K562 (cell line): Measurements from ENCODE around the gene SIGLEC14. TPM values are rescaled to one million over a fixed set of nuclear protein-coding genes. Genes with fewer than 3 reads are reported as not detected.

Experiments used
- CC2D1A ChIP-seq: fragments of 450-650 bp; IDR thresholded peaks from 2 replicates; pipeline ENCODE4 v1.6.1; 2017; ENCODE audit warnings: mild to moderate bottlenecking
- CHD2 ChIP-seq: IDR thresholded peaks from 2 replicates; pipeline ENCODE4 v1.6.1; 2011; ENCODE audit warnings: low read depth, low read length
- CREB3L1 ChIP-seq: fragments of 450-650 bp; IDR thresholded peaks from 2 replicates; pipeline ENCODE4 v1.6.1; 2014; ENCODE audit warnings: low read depth, mild to moderate bottlenecking, moderate library complexity, borderline replicate concordance
- GATAD2B ChIP-seq: fragments of 450-650 bp; IDR thresholded peaks from 2 replicates; pipeline ENCODE4 v1.6.1; 2017; ENCODE audit warnings: mild to moderate bottlenecking, borderline replicate concordance
- HINFP ChIP-seq: fragments of 450-650 bp; conservative IDR thresholded peaks from 2 replicates; pipeline ENCODE4 v1.6.1; 2016; ENCODE audit warnings: missing genetic modification characterization, low read depth, mild to moderate bottlenecking, control low read depth, missing compliant biosample characterization
- ID3 ChIP-seq, 2 experiments: fragments of 250-450 bp in 1 of 2; fragments of 450-650 bp in 1 of 2; sonication (Bioruptor Pico) in 1 of 2; IDR thresholded peaks; 2 replicates each; pipeline versions ENCODE4 v1.6.1 to v1.8.0; 2016 to 2021; ENCODE audit warnings: mild to moderate bottlenecking in 2 of 2, moderate library complexity in 2 of 2, missing compliant biosample characterization in 1 of 2, missing genetic modification characterization in 1 of 2
- MAZ ChIP-seq, 2 experiments: fragments of 450-650 bp in 1 of 2; sonication (generic) in 1 of 2; formaldehyde crosslinking; IDR thresholded peaks in 1 of 2; conservative IDR thresholded peaks in 1 of 2; 2 replicates each; pipeline versions ENCODE4 v1.4.0 to v1.5.0; 2020; ENCODE audit warnings: mild to moderate bottlenecking in 1 of 2, missing genetic modification reagents in 1 of 2
- MTA3 ChIP-seq: fragments of 450-650 bp; formaldehyde crosslinking; IDR thresholded peaks from 2 replicates; pipeline ENCODE4 v1.6.1; 2017; ENCODE audit warnings: mild to moderate bottlenecking, borderline replicate concordance
- NCOA1 ChIP-seq: fragments of 450-650 bp; IDR thresholded peaks from 2 replicates; pipeline ENCODE4 v1.6.1; 2016; ENCODE audit warnings: low read depth
- NFIC ChIP-seq: fragments of 450-650 bp; IDR thresholded peaks from 2 replicates; pipeline ENCODE4 v1.6.1; 2017; ENCODE audit warnings: mild to moderate bottlenecking, inconsistent platforms
- NFIX ChIP-seq: fragments of 250-450 bp; sonication (Bioruptor Pico); IDR thresholded peaks from 2 replicates; pipeline ENCODE4 v1.4.0; 2020; ENCODE audit warnings: low read depth, mild to moderate bottlenecking, moderate library complexity
- PCBP1 ChIP-seq: fragments of 200-400 bp; formaldehyde crosslinking; IDR thresholded peaks from 2 replicates; pipeline ENCODE4 v1.6.1; 2018; ENCODE audit warnings: mild to moderate bottlenecking, low read depth, low read length; ENCODE audit not compliant: poor library complexity, severe bottlenecking
- RBFOX2 ChIP-seq: fragments of 200-400 bp; formaldehyde crosslinking; IDR thresholded peaks from 2 replicates; pipeline ENCODE4 v1.6.1; 2017; ENCODE audit warnings: low read depth, mild to moderate bottlenecking, low read length, moderate library complexity
- SMAD4 ChIP-seq: fragments of 250-450 bp; sonication (Bioruptor Pico); conservative IDR thresholded peaks from 2 replicates; pipeline ENCODE4 v1.8.0; 2021; ENCODE audit warnings: inconsistent platforms, mild to moderate bottlenecking, moderate library complexity
- SREBF1 ChIP-seq: fragments of 150-350 bp; IDR thresholded peaks from 2 replicates; pipeline ENCODE4 v1.6.1; 2014; ENCODE audit warnings: antibody characterized with exemption, low read depth, low read length, borderline replicate concordance
- ZNF263 ChIP-seq: sonication (generic); formaldehyde crosslinking; IDR thresholded peaks from 2 replicates; pipeline ENCODE4 v1.8.0; 2022; ENCODE audit warnings: mild to moderate bottlenecking, missing genetic modification reagents, borderline replicate concordance
- ZNF699 ChIP-seq: fragments of 250-450 bp; sonication (Bioruptor Pico); IDR thresholded peaks from 2 replicates; pipeline ENCODE4 v1.8.0; 2021; ENCODE audit warnings: mild to moderate bottlenecking, moderate library complexity; ENCODE audit not compliant: insufficient replicate concordance
- polyA plus RNA-seq, 8 experiments: library from polyadenylated mRNA; depleted of rRNA in 4 of 8; stranded (reverse) in 5 of 8; unstranded in 3 of 8; fragments of >200 nt; fragmentation: Nextera tagmentation in 2 of 8; fragmentation: Illumina TruSeq in 1 of 8; extraction: Ambion mirVana in 2 of 8; extraction: Trizol in 1 of 8; gene quantifications; 2 replicates each; pipeline versions ENCODE4 v1.2.1 to v1.2.3, GENCODE V29; 2011 to 2014; ENCODE audit warnings: inconsistent platforms in 1 of 8, missing spikeins in 1 of 8
- total RNA-seq, 7 experiments: library from RNA; depleted of rRNA in 6 of 7; stranded (reverse); fragments of >200 nt in 6 of 7; fragmentation: Illumina TruSeq in 2 of 7; extraction: Trizol in 2 of 7; gene quantifications; 2 replicates each; pipeline versions ENCODE4 v1.2.1 to v1.2.3, GENCODE V29; 2011 to 2021; ENCODE audit warnings: low replicate concordance in 1 of 7
- TF ChIP-seq, protein P1 (sequence below): sonication (generic); formaldehyde crosslinking; IDR thresholded peaks from 2 replicates; pipeline ENCODE4 v1.8.0; 2022; ENCODE audit warnings: missing genetic modification reagents, mild to moderate bottlenecking, moderate library complexity, borderline replicate concordance
- TF ChIP-seq, protein P2 (sequence below): fragments of 450-650 bp; IDR thresholded peaks from 2 replicates; pipeline ENCODE4 v1.6.1; 2017; ENCODE audit warnings: antibody characterized with exemption

The SIGLEC14 gene
- total and polyA plus RNA-seq, 9 of the 15 experiments (the other 6 are each of a cell fraction or from before 2014, with no cell fraction given) = not detected

DNA sequence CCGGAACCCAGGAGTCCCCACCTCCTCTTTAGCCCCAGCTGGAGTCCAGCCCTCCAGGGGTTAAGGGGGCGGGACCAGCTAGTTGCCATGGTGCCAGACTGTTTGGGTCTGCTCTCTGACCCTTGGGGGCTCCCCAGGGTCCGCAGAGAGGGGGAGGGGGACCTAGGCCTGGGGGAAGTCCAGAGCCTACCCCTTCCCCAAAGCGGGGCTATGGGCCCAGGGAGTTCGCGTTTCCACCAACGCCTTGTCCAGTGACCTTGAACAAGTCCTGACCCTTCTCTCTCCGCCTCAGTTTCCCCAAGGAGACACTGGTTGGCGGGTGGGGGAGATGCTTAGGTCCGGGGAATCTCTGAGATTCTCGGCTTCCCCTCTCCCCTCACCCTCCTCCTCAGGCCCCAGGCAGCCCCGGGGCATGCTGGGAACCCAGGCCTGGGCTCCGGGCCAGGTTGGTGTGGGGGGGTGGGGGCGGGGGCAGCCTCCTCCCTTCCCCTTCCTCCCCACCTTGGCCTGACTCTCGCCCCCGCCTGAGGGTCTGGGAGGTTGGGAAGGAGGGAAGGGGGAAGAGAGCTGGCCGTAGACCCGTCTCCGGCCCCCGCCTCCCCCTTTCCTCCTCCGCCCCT, 43.9 kb upstream of the SIGLEC14 start (continued):
- no peak for TF ChIP-seq ID3 (CRISPR knock-in tag; IDR thresholded peaks at IDR 0.05)
- TF ChIP-seq ID3 (tag; IDR thresholded peaks at IDR 0.05) = 0 out of 2 replicates have a peak, but pooled peaks have one; percentile 47
- TF ChIP-seq, protein P1, sequence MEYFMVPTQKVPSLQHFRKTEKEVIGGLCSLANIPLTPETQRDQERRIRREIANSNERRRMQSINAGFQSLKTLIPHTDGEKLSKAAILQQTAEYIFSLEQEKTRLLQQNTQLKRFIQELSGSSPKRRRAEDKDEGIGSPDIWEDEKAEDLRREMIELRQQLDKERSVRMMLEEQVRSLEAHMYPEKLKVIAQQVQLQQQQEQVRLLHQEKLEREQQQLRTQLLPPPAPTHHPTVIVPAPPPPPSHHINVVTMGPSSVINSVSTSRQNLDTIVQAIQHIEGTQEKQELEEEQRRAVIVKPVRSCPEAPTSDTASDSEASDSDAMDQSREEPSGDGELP (CRISPR knock-in tag) = peak; percentile 90
- TF ChIP-seq CHD2 = peak; percentile 52; the same call in 1 of the 2 replicates
- no peak for TF ChIP-seq NCOA1
- TF ChIP-seq SMAD4 (CRISPR knock-in tag) = peak; percentile 96
- peak; percentile 64 for TF ChIP-seq RBFOX2
- peak; percentile 66 for TF ChIP-seq NFIX (CRISPR knock-in tag)
- TF ChIP-seq ZNF699 (CRISPR knock-in tag) = no peak
- TF ChIP-seq CC2D1A = peak; percentile 95
- peak; percentile 87 for TF ChIP-seq HINFP
- TF ChIP-seq MAZ (CRISPR knock-in tag; conservative IDR thresholded peaks at IDR 0.05 in 1 of 2, IDR thresholded peaks at IDR 0.05 in 1 of 2) = peak; percentile 92 to 95
- peak; percentile 96 for TF ChIP-seq ZNF263 (CRISPR knock-in tag)
- TF ChIP-seq NFIC = peak; percentile 98
- TF ChIP-seq PCBP1 = peak; percentile 48
- TF ChIP-seq GATAD2B = peak; percentile 74; the same call in 1 of the 2 replicates
- TF ChIP-seq, protein P2, sequence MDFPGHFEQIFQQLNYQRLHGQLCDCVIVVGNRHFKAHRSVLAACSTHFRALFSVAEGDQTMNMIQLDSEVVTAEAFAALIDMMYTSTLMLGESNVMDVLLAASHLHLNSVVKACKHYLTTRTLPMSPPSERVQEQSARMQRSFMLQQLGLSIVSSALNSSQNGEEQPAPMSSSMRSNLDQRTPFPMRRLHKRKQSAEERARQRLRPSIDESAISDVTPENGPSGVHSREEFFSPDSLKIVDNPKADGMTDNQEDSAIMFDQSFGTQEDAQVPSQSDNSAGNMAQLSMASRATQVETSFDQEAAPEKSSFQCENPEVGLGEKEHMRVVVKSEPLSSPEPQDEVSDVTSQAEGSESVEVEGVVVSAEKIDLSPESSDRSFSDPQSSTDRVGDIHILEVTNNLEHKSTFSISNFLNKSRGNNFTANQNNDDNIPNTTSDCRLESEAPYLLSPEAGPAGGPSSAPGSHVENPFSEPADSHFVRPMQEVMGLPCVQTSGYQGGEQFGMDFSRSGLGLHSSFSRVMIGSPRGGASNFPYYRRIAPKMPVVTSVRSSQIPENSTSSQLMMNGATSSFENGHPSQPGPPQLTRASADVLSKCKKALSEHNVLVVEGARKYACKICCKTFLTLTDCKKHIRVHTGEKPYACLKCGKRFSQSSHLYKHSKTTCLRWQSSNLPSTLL = peak; percentile 79
- TF ChIP-seq CREB3L1 = 0 out of 2 replicates have a peak, but pooled peaks have one; percentile 10
- TF ChIP-seq SREBF1 = no peak
- TF ChIP-seq MTA3 = peak; percentile 47; the same call in 1 of the 2 replicates
